HS-5 (cell line): ENCODE data around the gene PIGQ.

Experiments used
- DNase-seq: peaks from one replicate; pipeline ENCODE4 v3.0.0-alpha.2; 2012; ENCODE audit warnings: low read depth

Gene PIGQ

GRCh38 chr16:569445-570254 lies at the start of gene PIGQ:
Gene PIGQ, plus strand, starts transcription at chr16:569968. Its CDS starts 4,107 bp downstream, at chr16:574075.
- DNase-seq: peak; percentile 26

- no peak for DNase-seq
Observed at GRCh38 chr16:520847-521246, 48.9 kb upstream of the PIGQ start.

GRCh38 chr16:521381-522210 lies 48.2 kb upstream of the PIGQ start:
- DNase-seq: no peak

- no peak for DNase-seq
Observed at GRCh38 chr16:522320-523096, 47.3 kb upstream of the PIGQ start.

GRCh38 chr16:523097-523741 lies 46.5 kb upstream of the PIGQ start:
- no peak for DNase-seq

- no peak for DNase-seq
Observed at GRCh38 chr16:524274-525040, 45.3 kb upstream of the PIGQ start.

GRCh38 chr16:525123-525519 lies 44.6 kb upstream of the PIGQ start:
- DNase-seq: no peak

- DNase-seq: peak; percentile 77
Observed at GRCh38 chr16:525520-526180, 44.1 kb upstream of the PIGQ start.

GRCh38 chr16:526181-527014 lies 43.4 kb upstream of the PIGQ start:
- no peak for DNase-seq

- DNase-seq: peak; percentile 36
Observed at GRCh38 chr16:527015-527903, 42.5 kb upstream of the PIGQ start, which contains the start of gene CAPN15. Gene CAPN15, plus strand, starts transcription at chr16:527712. Its CDS starts 19,127 bp downstream, at chr16:546839.

- DNase-seq: peak; percentile 64
Observed at GRCh38 chr16:528111-529011, 41.4 kb upstream of the PIGQ start.

- no peak for DNase-seq
Observed at GRCh38 chr16:529012-529575, 40.7 kb upstream of the PIGQ start.

- DNase-seq: no peak
Observed at GRCh38 chr16:530111-530817, 39.5 kb upstream of the PIGQ start.

GRCh38 chr16:531494-532125 lies 38.2 kb upstream of the PIGQ start:
- DNase-seq: no peak

GRCh38 chr16:533391-534123 lies 36.2 kb upstream of the PIGQ start:
- no peak for DNase-seq
